Amniotic epithelial cell (primary cell): ENCODE results near the gene CYB5R2.
A peak's percentile ranks its signal among the peaks of the same experiment; 100 is the strongest.

ENCODE experiments used
- DNase-seq: peaks from one replicate; pipeline ENCODE4 v3.0.0-alpha.2; 2010; ENCODE audit warnings: low read depth

CYB5R2 gene

DNA sequence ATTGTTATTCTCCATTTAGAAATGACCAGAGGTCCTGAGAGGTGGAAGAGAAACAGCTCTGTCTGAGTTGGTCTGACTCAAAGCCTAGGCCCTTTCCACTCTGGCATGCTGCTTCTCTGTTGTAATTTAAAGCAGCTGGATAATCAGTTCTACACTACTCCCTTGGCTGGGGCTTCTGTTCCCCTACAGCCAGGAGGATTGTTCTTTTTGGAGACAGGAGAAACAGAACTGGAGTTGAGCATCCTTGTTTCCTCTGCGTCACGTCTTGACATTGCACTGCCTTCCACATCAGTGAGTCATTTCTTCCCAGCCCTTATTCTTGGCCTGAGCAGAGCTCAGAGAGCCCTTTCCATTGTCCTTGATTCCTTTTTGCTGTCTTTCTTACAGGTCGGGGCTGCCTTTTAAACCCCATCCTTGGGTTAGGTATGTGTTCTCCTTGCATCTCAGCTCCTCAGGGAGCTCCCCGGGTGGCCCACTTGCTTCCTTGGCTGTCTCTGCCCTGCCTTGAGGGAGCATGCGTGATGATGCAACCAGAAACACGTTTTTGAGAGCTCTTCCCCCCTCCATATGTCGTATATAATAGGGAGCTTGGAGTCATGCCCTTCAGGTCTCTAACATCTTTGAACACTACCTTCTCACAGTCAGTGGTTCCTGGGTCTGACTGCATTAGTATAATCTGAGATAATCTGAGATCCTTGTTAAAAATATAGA is 35.7 kb downstream of the CYB5R2 start:
- peak; percentile 45 for DNase-seq

DNA sequence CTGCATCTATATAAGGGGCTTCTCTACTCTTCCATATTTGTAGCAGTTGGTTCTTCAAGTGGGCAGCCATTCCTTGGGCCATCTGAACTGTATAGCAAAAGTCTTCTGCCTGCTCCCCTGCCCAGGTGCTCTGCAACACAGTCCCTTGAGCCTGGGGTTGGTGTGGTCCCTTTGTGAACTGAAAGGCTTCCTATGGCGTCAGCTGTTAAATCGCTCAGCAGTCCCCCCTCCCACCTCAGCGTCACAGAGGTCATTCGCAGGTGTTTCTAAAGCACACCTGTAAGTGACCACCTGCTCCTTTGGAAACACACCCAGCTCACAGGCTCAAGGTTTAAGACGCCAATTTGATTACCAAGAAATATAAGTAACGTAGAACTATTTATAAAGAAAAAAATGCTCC is 37.0 kb downstream of the CYB5R2 start:
- DNase-seq = no peak

DNA sequence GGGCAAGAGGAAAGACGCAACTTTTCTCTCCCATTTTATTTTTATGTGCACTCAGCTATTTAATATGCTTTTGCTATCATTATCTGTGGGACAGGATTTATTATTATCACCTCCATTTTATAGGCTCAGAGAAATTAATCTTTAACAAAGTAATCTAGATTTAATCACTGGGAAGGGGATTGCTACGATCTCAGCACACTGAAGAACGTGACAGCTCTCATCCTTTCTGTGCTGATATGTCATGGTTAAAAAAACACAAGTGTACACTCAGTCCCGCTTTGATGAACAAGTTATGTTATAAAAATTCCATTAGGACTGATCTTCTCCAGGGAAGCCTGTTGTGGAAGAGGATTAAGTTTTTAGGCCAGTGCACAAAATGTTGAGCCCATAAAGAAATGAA is 37.6 kb downstream of the CYB5R2 start:
- DNase-seq = no peak

DNA sequence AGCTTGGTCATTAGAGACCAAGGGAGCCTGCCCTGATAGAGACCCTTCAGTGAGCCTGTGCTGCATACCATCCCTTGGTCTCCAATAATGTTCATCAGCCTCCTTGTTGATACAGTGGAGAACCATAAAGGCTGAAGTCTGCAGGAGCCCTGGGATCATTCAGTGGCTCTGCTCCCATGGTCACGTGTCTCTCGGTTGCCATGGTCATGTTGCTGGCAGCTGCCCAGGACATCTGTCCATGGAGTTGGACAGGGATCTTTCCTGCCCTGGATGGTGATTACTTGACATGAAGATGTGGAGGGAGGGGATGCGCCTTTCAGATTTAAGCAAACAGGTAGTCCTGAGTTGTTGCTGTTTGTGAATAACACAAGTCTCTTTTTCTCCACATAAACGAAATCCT is 38.2 kb downstream of the CYB5R2 start:
- DNase-seq = no peak

DNA sequence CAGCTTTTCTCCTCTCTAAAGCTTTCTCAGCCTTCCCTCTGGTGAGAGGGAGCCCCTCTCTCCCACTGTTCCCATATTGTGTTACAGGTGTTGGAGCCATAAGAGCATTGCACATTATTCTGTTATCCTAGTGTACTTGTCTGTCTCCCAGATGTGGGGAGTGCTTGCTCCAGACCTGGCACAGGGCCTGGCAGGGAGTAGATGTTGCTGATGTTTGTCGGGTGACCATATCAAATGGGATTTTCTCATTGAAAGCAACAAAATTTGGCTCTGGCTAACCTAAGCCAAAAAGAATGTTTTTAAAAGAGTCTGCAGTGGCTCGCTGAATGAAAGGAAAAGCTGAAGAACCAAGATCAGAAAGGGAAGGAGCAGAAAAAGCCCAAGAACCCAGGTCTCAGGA is 41.1 kb downstream of the CYB5R2 start:
- DNase-seq = no peak

DNA sequence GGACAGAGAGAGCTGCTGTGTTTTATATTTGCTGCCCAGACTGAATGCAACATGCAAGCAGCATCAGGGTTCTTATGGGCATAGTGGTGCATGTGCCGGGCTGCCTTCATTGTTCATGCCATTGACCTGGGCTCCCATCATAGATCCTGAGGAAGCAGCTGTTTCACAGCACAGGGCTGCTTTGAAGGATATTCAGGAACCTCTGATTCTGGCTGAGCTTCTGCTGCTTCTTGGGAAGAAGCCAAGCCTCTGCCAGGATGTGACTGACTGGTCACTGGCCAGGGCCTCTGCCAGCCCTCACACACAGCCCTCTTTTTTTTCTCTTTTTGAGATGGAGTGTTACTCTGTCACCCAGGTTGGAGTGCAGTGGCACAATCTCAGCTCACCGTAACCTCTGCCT is 43.3 kb downstream of the CYB5R2 start:
- DNase-seq = no peak

DNA sequence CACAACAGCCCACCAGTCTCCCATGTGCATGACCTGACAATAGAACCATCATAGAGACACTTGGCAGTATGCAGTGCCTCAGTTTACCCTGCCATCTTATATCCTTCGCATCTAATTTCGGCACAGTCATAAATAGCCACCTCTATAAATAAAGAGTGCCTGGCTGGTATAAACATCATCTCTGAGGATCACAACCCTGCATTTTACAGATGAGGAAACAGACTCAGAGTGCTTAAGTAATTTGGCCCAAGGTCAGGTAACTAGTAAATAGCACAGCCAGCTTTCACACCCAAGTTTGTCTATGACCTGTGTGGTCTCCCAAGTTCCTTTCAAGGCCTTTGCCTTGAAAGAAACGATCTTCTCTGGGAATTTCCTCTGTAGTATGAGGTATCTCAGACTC is 44.6 kb downstream of the CYB5R2 start:
- no peak for DNase-seq

DNA sequence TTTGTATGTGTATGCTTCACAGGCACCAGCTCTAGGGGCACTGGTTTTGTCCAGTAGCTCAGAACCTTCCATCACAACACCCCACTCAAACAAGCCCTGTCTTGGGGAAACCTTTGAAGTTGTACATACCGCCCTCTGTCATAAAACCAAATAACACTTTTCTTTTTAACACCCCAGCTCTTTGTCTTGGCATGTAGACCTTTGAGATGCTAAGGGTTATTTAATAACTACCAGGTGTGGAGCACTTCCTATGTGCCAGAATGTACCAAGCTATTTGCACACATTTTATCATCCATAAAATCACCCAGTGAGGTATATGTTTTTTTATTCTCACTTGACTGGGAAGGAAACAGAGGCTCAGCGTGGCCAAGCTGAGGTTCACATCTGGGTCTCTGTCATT is 50.6 kb downstream of the CYB5R2 start:
- DNase-seq = no peak

DNA sequence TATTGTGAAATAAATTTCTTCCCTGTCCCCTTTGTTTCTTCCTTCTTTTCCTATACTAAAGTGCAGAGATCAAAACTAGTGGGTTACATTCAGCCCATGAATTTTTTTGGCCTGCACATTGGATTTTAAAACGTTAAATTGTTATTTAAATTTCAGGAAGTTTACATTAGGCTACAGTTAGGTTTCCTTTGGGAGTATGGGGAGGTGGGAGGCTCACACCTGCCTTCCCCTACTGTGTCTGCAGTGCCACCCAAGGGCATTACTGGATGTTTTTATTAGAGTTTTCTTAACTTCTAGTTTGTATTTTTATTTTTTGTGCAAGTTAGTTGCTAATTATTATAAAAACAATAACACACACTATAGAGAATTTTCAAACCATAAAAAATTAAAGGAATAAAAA is 51.7 kb downstream of the CYB5R2 start:
- no peak for DNase-seq

DNA sequence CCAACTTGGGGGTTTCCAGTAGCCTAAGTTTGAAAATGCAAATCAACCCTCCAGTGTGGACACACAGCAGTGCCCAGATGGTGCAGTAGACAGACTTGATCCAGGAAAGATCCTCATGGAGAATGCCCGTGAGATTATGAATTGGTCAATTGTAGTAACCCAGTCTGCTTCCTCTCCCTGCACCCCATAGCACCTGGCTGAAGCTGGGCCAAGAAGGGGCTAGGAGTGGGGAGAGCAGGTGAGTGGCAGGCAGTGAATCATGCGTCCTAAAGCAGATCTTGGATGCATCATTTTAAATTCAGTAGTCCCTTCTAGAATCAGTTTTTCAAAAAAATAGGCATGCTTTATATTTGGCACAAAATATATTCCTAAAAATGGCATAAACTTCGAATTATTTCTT is 52.2 kb downstream of the CYB5R2 start:
- no peak for DNase-seq

DNA sequence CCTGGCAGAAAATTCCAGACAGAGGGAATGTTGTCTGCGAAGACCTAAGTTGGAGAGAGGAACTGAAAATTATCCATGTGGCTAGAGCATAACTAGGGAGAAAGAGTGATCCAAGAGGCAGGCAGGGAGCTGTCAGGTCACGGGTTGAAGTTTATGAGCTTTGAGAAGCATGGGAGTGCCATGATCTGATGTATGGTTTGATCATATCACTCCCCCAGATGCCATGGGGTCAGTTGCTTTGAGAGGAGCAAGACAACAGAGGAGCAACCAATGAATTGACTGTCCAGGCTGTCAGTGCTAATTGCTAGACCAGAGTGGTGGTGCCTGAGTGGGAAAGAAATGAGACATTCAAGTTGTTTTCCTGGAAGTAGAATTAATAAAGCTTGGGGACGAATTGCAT is 54.0 kb downstream of the CYB5R2 start:
- no peak for DNase-seq

DNA sequence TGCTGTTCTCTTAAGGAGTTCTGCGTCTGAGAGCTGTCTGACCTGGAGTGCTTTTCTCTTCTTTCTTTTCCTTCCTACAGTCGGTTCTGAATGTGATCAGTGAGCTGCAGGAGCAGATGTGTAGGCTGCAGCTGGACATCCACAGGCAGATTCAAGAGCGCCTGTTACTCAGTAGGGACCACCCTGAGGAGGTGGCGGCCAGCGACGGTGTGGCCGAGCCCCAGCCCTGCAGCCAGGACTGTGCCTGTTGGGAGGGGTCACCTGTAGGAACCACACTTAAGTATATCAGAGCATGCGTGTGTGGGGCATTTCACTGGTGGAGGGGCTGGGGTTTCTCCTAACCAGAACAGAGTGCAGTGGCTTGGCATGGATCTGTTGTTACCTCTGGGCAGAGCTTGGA is 56.3 kb downstream of the CYB5R2 start:
- no peak for DNase-seq
